ENCODE measurements around the gene GSTCD.

GSTCD gene

GRCh38 chr4:105894660-105895582, 186.3 kb downstream of the GSTCD start, which contains the start of gene NPNT:
TSS of gene NPNT (plus strand) at chr4:105895471. CDS start at chr4:105895653, 182 bp downstream.
- DNase-seq: peak; percentile 45

- DNase-seq: no peak
These were observed 187.2 kb downstream of the GSTCD start for GRCh38 chr4:105895583-105896460.

- DNase-seq: no peak
These were observed 187.9 kb downstream of the GSTCD start for GRCh38 chr4:105896461-105896942.

Data from NCI-H2081 treated with DMSO at 0.1 percent for 48 hours (cell line).